ENCODE results near the gene MPG.

MPG gene

GRCh38 chr16:63466-63865, 14.6 kb upstream of the MPG start:
- no peak overlapping the region for H3K4me3 ChIP-seq (replicated peaks; ENCODE audit: low read depth, low read length)
- TF ChIP-seq CTCF (IDR thresholded peaks at IDR 0.05; ENCODE audit: low read depth, low read length, missing control alignments): no peak
- DNase-seq (ENCODE audit: extremely low read depth, low read depth): no peak

GRCh38 chr16:63998-64913, 13.8 kb upstream of the MPG start:
- H3K4me3 ChIP-seq (replicated peaks; ENCODE audit: low read depth, low read length): no peak overlapping the region
- no peak for DNase-seq (ENCODE audit: extremely low read depth, low read depth)

GRCh38 chr16:64914-65255, 13.1 kb upstream of the MPG start:
- no peak overlapping the region for H3K4me3 ChIP-seq (replicated peaks; ENCODE audit: low read depth, low read length)
- DNase-seq (ENCODE audit: extremely low read depth, low read depth): no peak
- TF ChIP-seq CTCF (IDR thresholded peaks at IDR 0.05; ENCODE audit: low read depth, low read length, missing control alignments): no peak

More at GRCh38 chr16:63998-64913, 13.8 kb upstream of the MPG start:
- TF ChIP-seq CTCF (IDR thresholded peaks at IDR 0.05; ENCODE audit: low read depth, low read length, missing control alignments): no peak

- H3K4me3 ChIP-seq (replicated peaks; ENCODE audit: low read depth, low read length): no peak overlapping the region
- no peak for DNase-seq (ENCODE audit: extremely low read depth, low read depth)
- TF ChIP-seq CTCF (IDR thresholded peaks at IDR 0.05; ENCODE audit: low read depth, low read length, missing control alignments): peak; percentile 96
Measured at GRCh38 chr16:65745-66144, 12.3 kb upstream of the MPG start.

- H3K4me3 ChIP-seq (replicated peaks; ENCODE audit: low read depth, low read length): no peak overlapping the region
- TF ChIP-seq CTCF (IDR thresholded peaks at IDR 0.05; ENCODE audit: low read depth, low read length, missing control alignments): no peak
- no peak for DNase-seq (ENCODE audit: extremely low read depth, low read depth)
Measured at GRCh38 chr16:66309-67182, 11.5 kb upstream of the MPG start.

- TF ChIP-seq CTCF (IDR thresholded peaks at IDR 0.05; ENCODE audit: low read depth, low read length, missing control alignments): no peak
- H3K4me3 ChIP-seq (replicated peaks; ENCODE audit: low read depth, low read length): no peak overlapping the region
- DNase-seq (ENCODE audit: extremely low read depth, low read depth): no peak
Measured at GRCh38 chr16:67183-67791, 10.7 kb upstream of the MPG start.

Data from HFF-Myc (cell line).